IPS DF 6.9 (cell line): Measurements from ENCODE around the gene PATZ1.

ENCODE experiments used
- DNase-seq: peaks from one replicate; pipeline ENCODE4 v3.0.0-alpha.2; 2013; ENCODE audit warnings: low read depth, low spot score
- H3K27ac ChIP-seq: one replicate; pipeline ENCODE4 v1.5.1; 2013; ENCODE audit warnings: low read length, control low read depth
- H3K27me3 ChIP-seq: 2 replicates; pipeline ENCODE4 v1.6.1; 2013; ENCODE audit warnings: mild to moderate bottlenecking, low read length; ENCODE audit not compliant: control insufficient read depth, insufficient read depth
- H3K36me3 ChIP-seq: 2 replicates; pipeline ENCODE4 v1.6.1; 2013; ENCODE audit warnings: low read length; ENCODE audit not compliant: control insufficient read depth, insufficient read depth
- H3K4me1 ChIP-seq: 2 replicates; pipeline ENCODE4 v1.6.1; 2013; ENCODE audit warnings: low read length; ENCODE audit not compliant: control insufficient read depth, insufficient read depth
- H3K4me3 ChIP-seq: 2 replicates; pipeline ENCODE4 v1.5.1; 2013; ENCODE audit warnings: mild to moderate bottlenecking, low read length
- H3K9me3 ChIP-seq: 2 replicates; pipeline ENCODE4 v1.6.1; 2013; ENCODE audit warnings: low read length, inconsistent platforms; ENCODE audit not compliant: control insufficient read depth, insufficient read depth
- WGBS: extraction: QIAGEN DNeasy Blood & Tissue Kit; methylation state at CpG from one replicate; pipeline ENCODE4 v1.1.7; 2013; ENCODE audit warnings: mixed read lengths, missing lambda C conversion rate; ENCODE audit not compliant: insufficient read length, insufficient coverage; 5-methylcytosine and 5-hydroxymethylcytosine counted together

PATZ1 gene

DNA sequence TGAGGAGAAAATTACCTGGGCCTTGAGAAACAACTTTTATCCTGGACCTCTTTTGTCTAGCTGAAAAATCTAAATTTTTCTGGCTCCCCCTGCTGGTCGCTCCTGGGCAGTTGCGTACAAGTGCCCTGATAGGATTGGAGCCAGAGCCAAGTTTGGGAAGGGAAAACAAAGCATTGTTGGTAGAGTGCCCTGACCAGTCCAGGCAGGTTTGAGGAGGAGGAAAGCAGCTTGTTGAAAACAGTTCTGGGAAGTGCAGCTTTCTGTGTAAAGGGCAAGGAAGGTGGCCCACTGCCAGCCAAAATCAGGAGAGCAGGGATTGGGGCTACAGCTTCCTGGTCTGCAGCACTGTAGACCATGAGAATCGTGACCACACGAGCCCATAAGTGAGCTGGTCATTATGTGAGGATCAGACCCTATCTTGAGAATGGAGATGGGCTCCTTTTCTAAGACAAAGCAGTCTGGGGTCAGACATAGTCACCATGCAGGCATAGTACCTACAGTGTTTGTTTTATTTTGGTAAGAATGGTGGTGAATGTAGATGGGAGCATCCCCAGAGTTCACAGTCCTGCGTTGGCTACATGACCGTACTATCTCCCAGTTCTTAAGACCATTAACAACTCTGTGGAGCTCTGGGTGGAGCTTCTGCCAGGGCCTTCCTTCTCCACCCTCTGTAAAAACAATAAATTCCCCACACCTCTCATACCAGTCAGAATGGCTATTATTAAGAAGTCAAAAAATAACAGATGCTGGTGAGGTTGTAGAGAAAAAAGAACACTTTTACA lies 32.6 kb downstream of the PATZ1 start:
- H3K4me1 ChIP-seq = peaks cover 2% of the 10 kb centered on the region; the same call in 1 of the 2 replicates
- DNase-seq = peak; percentile 66
- no CpG with 5 or more reads among the region's 6 CpGs for whole genome bisulfite sequencing
- no peaks in the 10 kb centered on the region for H3K36me3 ChIP-seq
- H3K27ac ChIP-seq = no peak overlapping the region
- no peak overlapping the region for H3K4me3 ChIP-seq
- no peaks in the 10 kb centered on the region for H3K9me3 ChIP-seq
- no peaks in the 10 kb centered on the region for H3K27me3 ChIP-seq

GRCh38 chr22:31308181-31308580 lies 38.0 kb downstream of the PATZ1 start:
- H3K36me3 ChIP-seq = no peaks in the 10 kb centered on the region
- H3K27me3 ChIP-seq = no peaks in the 10 kb centered on the region
- no peak overlapping the region for H3K27ac ChIP-seq
- no peaks in the 10 kb centered on the region for H3K4me1 ChIP-seq
- DNase-seq = no peak
- no peak overlapping the region for H3K4me3 ChIP-seq
- H3K9me3 ChIP-seq = no peaks in the 10 kb centered on the region

- Histone ChIP-seq H3K4me1 (no peaks in the 10 kb centered on the region), H3K27me3 (no peaks in the 10 kb centered on the region), H3K4me3 (no peak overlapping the region), H3K27ac (no peak overlapping the region), H3K9me3 (no peaks in the 10 kb centered on the region), H3K36me3 (no peaks in the 10 kb centered on the region)
- WGBS = no CpG with 5 or more reads among the region's 3 CpGs
- no peak for DNase-seq
Observed at GRCh38 chr22:31305194-31305593, 41.0 kb downstream of the PATZ1 start.

DNA sequence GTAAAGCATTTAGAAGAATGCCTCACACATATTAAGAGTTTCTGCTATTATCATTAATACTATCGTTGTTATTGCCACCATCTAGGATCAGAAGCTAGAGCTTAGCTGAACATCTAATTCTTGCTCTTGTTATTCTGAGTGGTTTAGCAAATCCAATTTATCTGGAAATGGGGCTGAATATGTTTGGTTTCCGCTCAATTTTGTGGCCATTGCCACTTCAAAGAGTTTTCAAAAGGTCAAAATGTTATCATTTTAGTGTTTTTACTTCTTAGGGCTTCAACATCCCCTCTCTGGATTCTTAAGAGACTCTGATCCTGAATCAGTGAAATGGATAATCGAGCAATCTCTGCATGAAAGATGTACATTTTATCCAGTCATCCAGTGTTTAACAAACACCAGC lies 43.6 kb downstream of the PATZ1 start:
- Histone ChIP-seq H3K27me3 (no peaks in the 10 kb centered on the region), H3K4me1 (no peaks in the 10 kb centered on the region), H3K9me3 (no peaks in the 10 kb centered on the region), H3K36me3 (no peaks in the 10 kb centered on the region), H3K27ac (no peak overlapping the region), H3K4me3 (no peak overlapping the region)
- WGBS = no CpG with 5 or more reads among the region's 3 CpGs
- DNase-seq = no peak

DNA sequence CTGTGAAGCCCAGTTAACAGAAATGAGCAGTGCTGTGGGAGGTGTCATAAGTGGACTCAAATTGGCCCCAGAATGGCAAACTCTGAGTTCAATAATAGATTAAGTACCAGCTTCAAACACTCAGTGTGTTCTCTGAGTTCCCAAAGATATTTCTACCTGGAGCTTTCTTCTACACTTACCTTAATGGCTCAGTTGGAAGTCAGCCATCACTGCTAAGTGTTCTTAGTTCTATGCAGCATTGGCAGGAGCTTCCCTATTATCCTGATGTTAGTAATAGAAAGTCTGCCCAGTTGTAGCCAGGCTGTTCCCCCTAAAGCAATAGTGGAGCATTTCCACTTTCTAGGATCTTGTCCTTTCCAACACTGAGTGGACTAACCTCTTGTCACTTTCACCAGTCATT lies 44.1 kb downstream of the PATZ1 start:
- H3K9me3 ChIP-seq = no peaks in the 10 kb centered on the region
- H3K4me1 ChIP-seq = no peaks in the 10 kb centered on the region
- H3K27me3 ChIP-seq = no peaks in the 10 kb centered on the region
- no peak for DNase-seq
- no peak overlapping the region for H3K4me3 ChIP-seq
- H3K36me3 ChIP-seq = no peaks in the 10 kb centered on the region
- no peak overlapping the region for H3K27ac ChIP-seq

DNA sequence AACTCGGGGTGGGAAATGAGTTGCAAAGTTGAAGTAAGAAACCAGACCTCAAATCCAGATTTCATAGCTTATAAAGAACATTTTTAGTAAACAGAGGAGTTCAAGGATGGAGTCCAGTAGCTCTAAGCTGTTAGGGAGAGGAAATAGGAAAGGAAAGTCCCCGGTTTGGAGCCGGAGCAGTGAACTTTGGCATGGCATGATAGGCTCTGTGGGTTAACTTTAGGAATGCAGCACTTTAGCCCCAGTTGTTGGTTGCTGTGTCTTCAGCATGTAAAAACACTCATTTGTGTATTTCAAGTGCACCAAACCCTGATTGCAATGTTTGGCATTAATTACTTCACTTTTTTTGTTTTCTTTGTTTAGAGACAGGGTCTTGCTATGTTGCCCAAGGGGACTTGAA lies 45.2 kb downstream of the PATZ1 start:
- no peaks in the 10 kb centered on the region for H3K9me3 ChIP-seq
- no peak overlapping the region for H3K4me3 ChIP-seq
- no peak overlapping the region for H3K27ac ChIP-seq
- DNase-seq = no peak
- H3K27me3 ChIP-seq = no peaks in the 10 kb centered on the region
- WGBS = no CpG with 5 or more reads among the region's 3 CpGs
- H3K4me1 ChIP-seq = no peaks in the 10 kb centered on the region
- H3K36me3 ChIP-seq = no peaks in the 10 kb centered on the region

DNA sequence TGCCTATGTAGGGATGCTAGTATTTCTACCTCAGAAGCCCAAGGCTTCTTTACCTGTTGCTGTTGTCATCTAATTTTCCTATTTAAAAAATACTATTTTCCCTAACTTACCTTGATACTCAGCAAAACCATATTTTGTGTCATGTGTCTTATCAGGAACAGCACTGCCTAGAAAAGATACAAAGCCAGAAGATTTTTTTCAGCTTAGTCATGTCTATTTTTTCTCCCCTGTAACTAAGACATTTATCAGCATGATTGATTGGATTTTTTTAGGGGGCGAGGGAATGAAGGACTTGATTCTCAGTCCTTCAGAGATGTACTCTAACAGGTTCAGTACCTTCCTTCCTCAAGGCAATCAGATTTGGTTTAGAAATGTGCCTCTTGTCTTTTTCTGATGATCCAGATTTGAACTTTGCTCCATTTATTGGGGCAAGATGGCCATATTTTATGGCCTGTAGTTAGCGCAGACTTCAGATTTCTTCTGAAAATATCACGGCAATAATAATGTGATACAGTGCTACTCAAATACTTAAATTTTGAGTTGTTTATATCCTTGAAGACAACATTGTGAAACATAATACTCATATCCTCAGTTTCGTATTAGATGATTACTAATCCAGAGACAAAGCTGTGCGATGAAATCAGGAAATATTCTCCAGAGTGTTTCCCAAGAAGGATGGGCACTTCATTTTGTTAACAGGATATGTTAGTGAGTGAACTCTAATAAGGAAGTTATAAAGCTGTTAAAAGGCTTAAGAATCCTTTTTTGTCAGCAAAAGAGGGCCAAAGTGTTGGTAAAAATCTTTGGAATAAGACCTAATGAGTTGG lies 50.1 kb downstream of the PATZ1 start:
- Histone ChIP-seq H3K27ac (no peak overlapping the region), H3K27me3 (no peaks in the 10 kb centered on the region; the same call in 1 of the 2 replicates), H3K36me3 (no peaks in the 10 kb centered on the region), H3K9me3 (no peaks in the 10 kb centered on the region), H3K4me3 (no peak overlapping the region), H3K4me1 (no peaks in the 10 kb centered on the region)
- WGBS = no CpG with 5 or more reads among the region's 5 CpGs
- DNase-seq = no peak

GRCh38 chr22:31295360-31295759 lies 50.8 kb downstream of the PATZ1 start:
- H3K4me1 ChIP-seq = no peaks in the 10 kb centered on the region
- H3K36me3 ChIP-seq = no peaks in the 10 kb centered on the region
- no peak overlapping the region for H3K4me3 ChIP-seq
- H3K27ac ChIP-seq = no peak overlapping the region
- DNase-seq = no peak
- WGBS = no CpG with 5 or more reads among the region's 3 CpGs
- H3K27me3 ChIP-seq = no peaks in the 10 kb centered on the region; the same call in 1 of the 2 replicates
- H3K9me3 ChIP-seq = no peaks in the 10 kb centered on the region

- Histone ChIP-seq H3K9me3 (no peaks in the 10 kb centered on the region), H3K4me3 (peak within 1 kb of the TSS; percentile 11; the same call in 1 of the 2 replicates), H3K36me3 (no peaks in the 10 kb centered on the region), H3K27me3 (no peaks in the 10 kb centered on the region; the same call in 1 of the 2 replicates), H3K4me1 (no peaks in the 10 kb centered on the region), H3K27ac (no peak within 1 kb of the TSS)
- WGBS = no CpG with 5 or more reads among the region's 19 CpGs
- DNase-seq = peak; percentile 80
Observed at GRCh38 chr22:31292236-31292989, 53.7 kb downstream of the PATZ1 start, which contains the start of gene PIK3IP1. Gene PIK3IP1 (minus strand): TSS chr22:31292488. CDS start chr22:31292344, 144 bp downstream.

- DNase-seq = no peak
- no peaks in the 10 kb centered on the region for H3K9me3 ChIP-seq
- no CpG with 5 or more reads among the region's 20 CpGs for WGBS
Observed at GRCh38 chr22:31291481-31292235, 54.5 kb downstream of the PATZ1 start.

More at GRCh38 chr22:31291481-31292235, 54.5 kb downstream of the PATZ1 start:
- no peaks in the 10 kb centered on the region for H3K4me1 ChIP-seq
- peak overlapping the region; percentile 11; the same call in 1 of the 2 replicates for H3K4me3 ChIP-seq
- no peaks in the 10 kb centered on the region for H3K36me3 ChIP-seq
- no peaks in the 10 kb centered on the region; the same call in 1 of the 2 replicates for H3K27me3 ChIP-seq
- no peak overlapping the region for H3K27ac ChIP-seq
